ENCODE measurements around the gene ABCG1. TPM values are rescaled to one million over a fixed set of nuclear protein-coding genes. Genes with fewer than 3 reads are reported as not detected.

ABCG1 gene
- total RNA-seq, 6 experiments from 2014 or later = 3.3 to 9.8 (median 4.8) TPM

DNA sequence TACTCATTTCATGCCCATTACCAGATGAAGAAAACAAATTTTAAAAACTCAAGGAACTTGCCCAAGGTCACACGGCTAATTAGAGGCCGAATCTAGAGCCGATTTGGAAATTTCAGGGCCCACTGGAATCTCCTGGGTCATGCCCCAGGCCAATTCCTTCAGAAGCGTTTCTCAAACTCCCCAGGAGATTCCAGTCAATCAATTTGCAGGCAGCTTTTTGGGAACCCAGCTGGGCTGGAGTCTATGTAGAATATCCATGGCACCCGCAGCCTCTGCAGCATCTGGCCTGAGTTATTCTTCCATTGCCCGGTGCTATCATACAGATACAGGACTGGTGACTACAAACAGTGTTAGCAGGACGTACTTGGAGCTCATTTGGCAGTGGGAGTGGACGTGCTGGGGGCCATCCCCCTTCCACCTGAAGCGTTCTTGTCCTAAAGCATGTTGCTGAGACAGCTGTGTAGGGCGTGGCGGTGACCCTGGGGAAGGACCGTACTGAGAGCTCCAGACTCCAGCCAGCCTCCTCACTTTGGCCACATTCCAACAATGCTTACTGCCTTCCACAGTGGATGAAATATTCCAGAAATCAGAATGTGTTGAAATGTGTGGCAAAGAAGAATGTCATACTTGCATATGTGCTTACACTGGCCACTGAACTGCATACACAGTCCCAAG is 38.3 kb downstream of the ABCG1 start:
- DNase-seq (peak in 2 of 3 donors; percentile 11 to 28), ATAC-seq (no peak)
- 67% methylated on average over 6 of the region's 12 CpGs for WGBS (ENCODE audit: insufficient coverage, low coverage, low lambda C conversion rate, missing lambda C conversion rate)
- H3K4me1 ChIP-seq = no peaks in the 10 kb centered on the region
- no peaks in the 10 kb centered on the region for H3K36me3 ChIP-seq
- no peak overlapping the region for H3K4me3 ChIP-seq
- no peaks in the 10 kb centered on the region for H3K9me3 ChIP-seq
- intact Hi-C loops (cut with DNase I) = loop anchor here in 1 of 2 donors (5.0 kb wide), 1 partner anchor 110 kb away; no protein-coding TSS in a partner anchor
- TF ChIP-seq, protein P1, sequence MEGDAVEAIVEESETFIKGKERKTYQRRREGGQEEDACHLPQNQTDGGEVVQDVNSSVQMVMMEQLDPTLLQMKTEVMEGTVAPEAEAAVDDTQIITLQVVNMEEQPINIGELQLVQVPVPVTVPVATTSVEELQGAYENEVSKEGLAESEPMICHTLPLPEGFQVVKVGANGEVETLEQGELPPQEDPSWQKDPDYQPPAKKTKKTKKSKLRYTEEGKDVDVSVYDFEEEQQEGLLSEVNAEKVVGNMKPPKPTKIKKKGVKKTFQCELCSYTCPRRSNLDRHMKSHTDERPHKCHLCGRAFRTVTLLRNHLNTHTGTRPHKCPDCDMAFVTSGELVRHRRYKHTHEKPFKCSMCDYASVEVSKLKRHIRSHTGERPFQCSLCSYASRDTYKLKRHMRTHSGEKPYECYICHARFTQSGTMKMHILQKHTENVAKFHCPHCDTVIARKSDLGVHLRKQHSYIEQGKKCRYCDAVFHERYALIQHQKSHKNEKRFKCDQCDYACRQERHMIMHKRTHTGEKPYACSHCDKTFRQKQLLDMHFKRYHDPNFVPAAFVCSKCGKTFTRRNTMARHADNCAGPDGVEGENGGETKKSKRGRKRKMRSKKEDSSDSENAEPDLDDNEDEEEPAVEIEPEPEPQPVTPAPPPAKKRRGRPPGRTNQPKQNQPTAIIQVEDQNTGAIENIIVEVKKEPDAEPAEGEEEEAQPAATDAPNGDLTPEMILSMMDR (IDR thresholded peaks at IDR 0.05) = no peak
- no peak for TF ChIP-seq POLR2A (IDR thresholded peaks at IDR 0.05)
- H3K27ac ChIP-seq = no peak overlapping the region
- no peaks in the 10 kb centered on the region for H3K27me3 ChIP-seq

DNA sequence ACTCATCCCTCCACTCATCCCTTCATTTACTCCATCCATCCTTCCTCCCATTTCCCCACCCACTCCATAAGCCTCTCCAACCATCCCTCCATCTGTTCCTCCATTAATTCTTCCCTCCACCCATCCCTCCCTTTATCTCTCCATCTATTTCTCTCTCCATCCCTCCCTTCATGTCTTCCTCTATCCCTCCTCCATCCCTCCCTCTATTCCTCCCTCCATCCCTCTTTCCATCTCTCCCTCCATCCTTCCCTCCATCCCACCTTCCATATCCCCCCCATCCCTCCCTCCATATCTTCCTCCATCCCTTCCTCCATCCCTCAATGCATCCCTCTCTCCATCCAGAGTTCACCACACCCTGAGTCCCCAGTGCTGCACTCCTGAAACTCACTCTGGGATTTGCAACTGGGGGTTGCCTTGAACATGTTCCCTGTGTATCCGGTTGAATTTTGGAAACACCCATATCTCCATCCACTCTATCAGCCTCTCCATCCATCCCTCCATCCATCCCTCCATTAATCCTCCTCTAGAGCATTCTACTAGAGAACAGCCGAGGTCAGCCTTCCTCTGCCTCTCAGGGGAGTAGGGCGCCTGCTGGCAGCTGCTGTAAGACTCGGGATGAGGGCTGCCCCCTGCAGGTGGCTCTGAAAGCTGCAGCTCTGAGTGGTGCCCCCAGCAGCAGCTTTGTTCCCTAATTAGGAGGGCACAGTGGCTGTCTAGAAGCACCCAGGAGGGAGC is 39.4 kb downstream of the ABCG1 start:
- TF ChIP-seq POLR2A (IDR thresholded peaks at IDR 0.05) = no peak
- TF ChIP-seq, protein P1 (IDR thresholded peaks at IDR 0.05) = peak; percentile 81 to 89 (median 86)
- no peaks in the 10 kb centered on the region for H3K9me3 ChIP-seq
- H3K4me1 ChIP-seq = no peaks in the 10 kb centered on the region
- no peak overlapping the region for H3K27ac ChIP-seq
- peak; percentile 72 to 83 (median 74) for DNase-seq
- H3K4me3 ChIP-seq = no peak overlapping the region
- WGBS (ENCODE audit: insufficient coverage, low coverage, low lambda C conversion rate, missing lambda C conversion rate) = 5% methylated on average over 4 of the region's 4 CpGs
- ATAC-seq = peak; percentile 75 to 87 (median 83)
- no peaks in the 10 kb centered on the region for H3K36me3 ChIP-seq
- H3K27me3 ChIP-seq = no peaks in the 10 kb centered on the region
- intact Hi-C loops (cut with DNase I) = loop anchor here in 1 of 2 donors (5.0 kb wide), 1 partner anchor 111 kb away; no protein-coding TSS in a partner anchor

DNA sequence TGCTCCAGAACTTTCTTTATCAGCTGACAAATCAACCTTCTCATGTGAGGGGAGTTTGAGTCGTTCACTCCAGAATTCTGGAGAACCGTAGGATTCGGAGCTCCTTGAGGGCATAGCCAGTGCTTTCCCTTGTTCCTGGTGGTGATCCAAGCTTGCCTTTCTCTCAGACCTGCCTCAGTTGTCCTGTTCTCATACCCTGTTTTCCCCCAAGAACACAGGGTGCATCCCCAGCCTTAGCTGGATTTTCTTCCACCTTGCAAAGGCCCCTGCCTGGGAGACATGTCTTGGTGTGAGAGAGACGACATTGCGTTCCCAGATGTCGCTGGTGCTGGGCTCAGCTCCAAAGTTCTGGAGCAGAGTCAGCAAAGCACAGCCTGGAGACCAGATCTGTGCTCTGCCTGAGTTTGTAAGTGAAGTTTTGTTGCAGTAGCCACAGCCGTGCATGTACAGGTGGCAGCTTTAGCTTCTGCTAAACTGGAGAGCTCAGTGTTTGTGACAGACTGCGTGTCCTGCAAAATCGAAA is 40.0 kb downstream of the ABCG1 start:
- Histone ChIP-seq H3K36me3 (no peaks in the 10 kb centered on the region), H3K27ac (no peak overlapping the region), H3K4me1 (no peaks in the 10 kb centered on the region), H3K9me3 (no peaks in the 10 kb centered on the region), H3K27me3 (no peaks in the 10 kb centered on the region), H3K4me3 (no peak overlapping the region)
- WGBS (ENCODE audit: insufficient coverage, low coverage, low lambda C conversion rate, missing lambda C conversion rate) = 54% methylated on average over 5 of the region's 9 CpGs
- TF ChIP-seq POLR2A (IDR thresholded peaks at IDR 0.05) = no peak
- TF ChIP-seq, protein P1 (IDR thresholded peaks at IDR 0.05) = peak in 1 of 4 donors; percentile 3
- peak in 2 of 4 donors; percentile 5 to 23 for ATAC-seq
- intact Hi-C loops (cut with DNase I) = loop anchor here in 1 of 2 donors (5.0 kb wide), 1 partner anchor 112 kb away; no protein-coding TSS in a partner anchor
- DNase-seq = peak in 1 of 3 donors; percentile 20

DNA sequence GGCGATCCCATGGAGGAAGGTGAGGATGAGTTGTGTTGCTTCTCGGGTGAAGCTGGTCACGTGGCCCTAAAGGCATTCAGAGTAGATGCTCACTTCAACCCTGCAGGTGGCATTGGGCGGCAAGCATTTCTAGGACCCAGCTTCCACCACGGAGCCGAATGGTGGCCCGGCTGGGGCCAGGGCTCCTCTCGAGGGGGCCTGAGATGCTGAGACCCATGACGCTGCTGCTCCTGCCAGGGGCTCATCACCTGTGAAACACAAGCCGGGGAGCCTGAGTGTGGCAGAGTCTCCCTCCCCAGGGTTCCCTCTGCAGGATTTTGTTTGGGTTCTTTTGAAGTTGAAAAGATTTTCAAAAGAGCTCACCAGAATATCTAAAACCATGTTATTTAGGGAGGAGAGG is 41.2 kb downstream of the ABCG1 start:
- H3K36me3 ChIP-seq = no peaks in the 10 kb centered on the region
- 61% methylated on average over 3 of the region's 10 CpGs for WGBS (ENCODE audit: insufficient coverage, low coverage, low lambda C conversion rate, missing lambda C conversion rate)
- no peaks in the 10 kb centered on the region for H3K9me3 ChIP-seq
- H3K4me1 ChIP-seq = no peaks in the 10 kb centered on the region
- H3K27me3 ChIP-seq = no peaks in the 10 kb centered on the region
- TF ChIP-seq POLR2A (IDR thresholded peaks at IDR 0.05) = no peak
- TF ChIP-seq, protein P1 (IDR thresholded peaks at IDR 0.05) = no peak
- no peak overlapping the region for H3K27ac ChIP-seq
- peak in 1 of 3 donors; percentile 11 for DNase-seq
- ATAC-seq = no peak
- no peak overlapping the region for H3K4me3 ChIP-seq
- intact Hi-C loops (cut with DNase I) = no loop called here
